Liver (tissue), 9 donors: ENCODE data around the gene PDE4D. TPM values are rescaled to one million over a fixed set of nuclear protein-coding genes. Genes with fewer than 3 reads are reported as not detected.

Experiments
- DNase-seq: peaks from one replicate; pipeline ENCODE4 v3.0.0-alpha.2; 2017; ENCODE audit warnings: low spot score
- H3K27ac ChIP-seq, 2 donors: one replicate each; pipeline ENCODE4 v1.7.0; 2013; ENCODE audit warnings: inconsistent platforms in 2 of 2, low read length in 2 of 2, control low read depth in 1 of 2, low read depth in 1 of 2, mild to moderate bottlenecking in 1 of 2
- H3K27me3 ChIP-seq, 4 donors: one replicate each; pipeline versions ENCODE4 v1.6.1 to v1.7.0; 2013; ENCODE audit warnings: low read length in 3 of 4, inconsistent platforms in 1 of 4, mild to moderate bottlenecking in 1 of 4, moderate library complexity in 1 of 4; ENCODE audit not compliant: control insufficient read depth in 4 of 4, insufficient read depth in 4 of 4
- H3K36me3 ChIP-seq, 4 donors: one replicate each; pipeline versions ENCODE4 v1.6.1 to v1.7.0; 2013; ENCODE audit warnings: low read length in 3 of 4, mild to moderate bottlenecking in 3 of 4, low read depth in 1 of 4, moderate library complexity in 1 of 4; ENCODE audit not compliant: control insufficient read depth in 4 of 4, insufficient read depth in 3 of 4
- H3K4me1 ChIP-seq, 4 donors: one replicate each; pipeline versions ENCODE4 v1.6.1 to v1.7.0; 2013; ENCODE audit warnings: low read length in 3 of 4, mild to moderate bottlenecking in 3 of 4, moderate library complexity in 1 of 4; ENCODE audit not compliant: control insufficient read depth in 4 of 4, insufficient read depth in 4 of 4
- H3K4me3 ChIP-seq, 3 donors: one replicate each; pipeline versions ENCODE4 v1.6.1 to v1.7.0; 2013; ENCODE audit warnings: low read length in 3 of 3, control low read depth in 1 of 3, low read depth in 1 of 3, mild to moderate bottlenecking in 1 of 3
- H3K9ac ChIP-seq, 2 donors: one replicate each; pipeline ENCODE4 v1.7.0; 2013; ENCODE audit warnings: low read length in 2 of 2, mild to moderate bottlenecking in 2 of 2, moderate library complexity in 2 of 2, control low read depth in 1 of 2, low read depth in 1 of 2
- H3K9me3 ChIP-seq, 4 donors: one replicate each; pipeline versions ENCODE4 v1.6.1 to v1.7.0; 2013; ENCODE audit warnings: low read length in 3 of 4; ENCODE audit not compliant: control insufficient read depth in 4 of 4
- EGR1 ChIP-seq, 2 donors: IDR thresholded peaks; 2 replicates each; pipeline ENCODE4 v1.6.1; 2016 to 2018; ENCODE audit warnings: antibody characterized with exemption in 2 of 2, low read depth in 2 of 2
- FOXA1 ChIP-seq: IDR thresholded peaks from 2 replicates; pipeline ENCODE4 v1.6.1; 2016; ENCODE audit warnings: antibody characterized with exemption
- GABPA ChIP-seq, 2 donors: IDR thresholded peaks in 1 of 2; conservative IDR thresholded peaks in 1 of 2; 2 replicates each; pipeline ENCODE4 v1.6.1; 2016; ENCODE audit warnings: antibody characterized with exemption in 2 of 2, mild to moderate bottlenecking in 1 of 2, moderate library complexity in 1 of 2
- HNF4A ChIP-seq, 2 donors: conservative IDR thresholded peaks; 2 replicates each; pipeline ENCODE4 v1.6.1; 2016; ENCODE audit warnings: antibody characterized with exemption in 2 of 2, mild to moderate bottlenecking in 2 of 2
- JUND ChIP-seq, 2 donors: IDR thresholded peaks; 2 replicates each; pipeline ENCODE4 v1.6.1; 2016; ENCODE audit warnings: antibody characterized with exemption in 2 of 2
- RAD21 ChIP-seq, 2 donors: IDR thresholded peaks; 2 replicates each; pipeline ENCODE4 v1.6.1; 2016; ENCODE audit warnings: antibody characterized with exemption in 2 of 2, mild to moderate bottlenecking in 2 of 2
- SP1 ChIP-seq: IDR thresholded peaks from 2 replicates; pipeline ENCODE4 v1.6.1; 2018; ENCODE audit warnings: antibody characterized with exemption, mild to moderate bottlenecking
- TAF1 ChIP-seq: conservative IDR thresholded peaks from 2 replicates; pipeline ENCODE4 v1.6.1; 2016; ENCODE audit warnings: antibody characterized with exemption, mild to moderate bottlenecking
- YY1 ChIP-seq: IDR thresholded peaks from 2 replicates; pipeline ENCODE4 v1.6.1; 2016; ENCODE audit warnings: antibody characterized with exemption, mild to moderate bottlenecking
- WGBS: extraction: QIAGEN DNeasy Blood & Tissue Kit; methylation state at CpG from one replicate; pipeline ENCODE4 v1.1.7; 2013; 5-methylcytosine and 5-hydroxymethylcytosine counted together
- polyA plus RNA-seq, 2 donors: library from polyadenylated mRNA; stranded (reverse) in 1 of 2; unstranded in 1 of 2; fragments of 200-250 nt in 1 of 2; fragments of >200 nt in 1 of 2; fragmentation: Nextera tagmentation in 1 of 2; extraction: Ambion mirVana in 1 of 2; gene quantifications; one replicate each; pipeline versions ENCODE4 v1.2.1 to v1.2.3, GENCODE V29; 2013 to 2015
- total RNA-seq, 2 donors: library from RNA; depleted of rRNA; stranded (reverse); fragments of >200 nt; gene quantifications; one replicate each; pipeline ENCODE4 v1.2.3, GENCODE V29; 2014
- TF ChIP-seq, protein P1 (sequence below): IDR thresholded peaks from 2 replicates; pipeline ENCODE4 v1.6.1; 2016; ENCODE audit warnings: antibody characterized with exemption, mild to moderate bottlenecking
- TF ChIP-seq, protein P2 (sequence below): fragments of 150-350 bp; IDR thresholded peaks from 2 replicates; pipeline ENCODE4 v1.5.1; 2017; ENCODE audit warnings: improper control_type of control experiment, low read depth, low read length; ENCODE audit not compliant: missing input control
- TF ChIP-seq, protein P3 (sequence below): IDR thresholded peaks from 2 replicates; pipeline ENCODE4 v1.6.1; 2016; ENCODE audit warnings: antibody characterized with exemption
- TF ChIP-seq, protein P4 (sequence below): IDR thresholded peaks from 2 replicates; pipeline ENCODE4 v1.6.1; 2016; ENCODE audit warnings: antibody characterized with exemption
- donor health status: healthy.
- donor health status: healthy.
- donor health status: healthy.
- donor health status: healthy.
- donor health status: healthy.

The PDE4D gene
- total and polyA plus RNA-seq, 4 donors = 0.67 to 11.9 (median 6.5) TPM

DNA sequence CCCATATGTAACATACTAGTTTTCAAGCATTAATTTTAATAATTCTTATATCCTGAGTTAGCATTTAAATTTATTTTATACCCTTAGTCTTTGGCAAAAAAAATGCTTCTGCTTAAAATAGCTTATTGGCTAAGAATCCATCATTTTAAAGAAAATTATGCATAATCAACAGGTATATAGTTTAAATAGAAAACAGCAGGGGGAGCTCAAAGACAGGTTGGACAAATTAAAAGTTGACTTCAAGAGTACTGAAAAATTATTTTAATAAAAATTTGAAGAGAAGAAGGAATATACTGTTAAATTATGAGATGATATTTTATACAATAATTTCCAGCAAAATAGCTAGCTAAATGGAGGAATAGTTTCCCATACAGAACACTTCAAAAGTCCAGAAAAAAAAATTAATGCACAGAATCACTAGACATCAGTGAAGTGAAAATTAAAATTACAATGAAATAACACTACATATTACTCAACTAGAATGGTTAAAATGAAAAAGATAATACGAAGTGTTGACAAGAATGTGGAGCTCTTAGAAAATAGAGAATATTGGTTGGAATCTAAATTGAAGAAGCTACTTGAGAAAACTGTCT is 387.1 kb downstream of the PDE4D start:
- DNase-seq = no peak

DNA sequence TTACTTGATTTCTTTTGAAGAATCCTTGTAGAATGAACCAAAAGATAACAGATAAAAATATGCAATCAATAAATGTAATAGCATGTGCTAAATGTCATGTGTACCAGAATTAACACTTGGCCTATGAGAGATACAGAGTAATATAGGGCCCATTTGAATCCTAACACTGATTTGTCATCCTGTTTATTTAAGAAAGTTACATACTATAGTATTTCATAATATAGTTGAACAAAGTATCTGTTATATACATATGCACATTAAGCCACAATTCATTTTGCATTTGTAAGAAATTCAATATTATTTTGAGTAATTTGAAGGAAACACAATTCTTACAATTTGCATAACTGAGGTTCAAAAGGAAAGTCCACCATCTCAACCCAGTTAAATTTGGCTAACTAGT is 389.5 kb downstream of the PDE4D start:
- H3K9me3 ChIP-seq = no peaks in the 10 kb centered on the region

More for the DNA sequence above, 387.1 kb downstream of the PDE4D start:
- H3K9ac ChIP-seq = no peak overlapping the region
- TF ChIP-seq, protein P1, sequence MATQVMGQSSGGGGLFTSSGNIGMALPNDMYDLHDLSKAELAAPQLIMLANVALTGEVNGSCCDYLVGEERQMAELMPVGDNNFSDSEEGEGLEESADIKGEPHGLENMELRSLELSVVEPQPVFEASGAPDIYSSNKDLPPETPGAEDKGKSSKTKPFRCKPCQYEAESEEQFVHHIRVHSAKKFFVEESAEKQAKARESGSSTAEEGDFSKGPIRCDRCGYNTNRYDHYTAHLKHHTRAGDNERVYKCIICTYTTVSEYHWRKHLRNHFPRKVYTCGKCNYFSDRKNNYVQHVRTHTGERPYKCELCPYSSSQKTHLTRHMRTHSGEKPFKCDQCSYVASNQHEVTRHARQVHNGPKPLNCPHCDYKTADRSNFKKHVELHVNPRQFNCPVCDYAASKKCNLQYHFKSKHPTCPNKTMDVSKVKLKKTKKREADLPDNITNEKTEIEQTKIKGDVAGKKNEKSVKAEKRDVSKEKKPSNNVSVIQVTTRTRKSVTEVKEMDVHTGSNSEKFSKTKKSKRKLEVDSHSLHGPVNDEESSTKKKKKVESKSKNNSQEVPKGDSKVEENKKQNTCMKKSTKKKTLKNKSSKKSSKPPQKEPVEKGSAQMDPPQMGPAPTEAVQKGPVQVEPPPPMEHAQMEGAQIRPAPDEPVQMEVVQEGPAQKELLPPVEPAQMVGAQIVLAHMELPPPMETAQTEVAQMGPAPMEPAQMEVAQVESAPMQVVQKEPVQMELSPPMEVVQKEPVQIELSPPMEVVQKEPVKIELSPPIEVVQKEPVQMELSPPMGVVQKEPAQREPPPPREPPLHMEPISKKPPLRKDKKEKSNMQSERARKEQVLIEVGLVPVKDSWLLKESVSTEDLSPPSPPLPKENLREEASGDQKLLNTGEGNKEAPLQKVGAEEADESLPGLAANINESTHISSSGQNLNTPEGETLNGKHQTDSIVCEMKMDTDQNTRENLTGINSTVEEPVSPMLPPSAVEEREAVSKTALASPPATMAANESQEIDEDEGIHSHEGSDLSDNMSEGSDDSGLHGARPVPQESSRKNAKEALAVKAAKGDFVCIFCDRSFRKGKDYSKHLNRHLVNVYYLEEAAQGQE = no peak
- TF ChIP-seq HNF4A (conservative IDR thresholded peaks at IDR 0.05) (no peak), TAF1 (no peak), RAD21 (IDR thresholded peaks at IDR 0.05) (peak; percentile 83 to 86), SP1 (no peak)
- TF ChIP-seq, protein P2, sequence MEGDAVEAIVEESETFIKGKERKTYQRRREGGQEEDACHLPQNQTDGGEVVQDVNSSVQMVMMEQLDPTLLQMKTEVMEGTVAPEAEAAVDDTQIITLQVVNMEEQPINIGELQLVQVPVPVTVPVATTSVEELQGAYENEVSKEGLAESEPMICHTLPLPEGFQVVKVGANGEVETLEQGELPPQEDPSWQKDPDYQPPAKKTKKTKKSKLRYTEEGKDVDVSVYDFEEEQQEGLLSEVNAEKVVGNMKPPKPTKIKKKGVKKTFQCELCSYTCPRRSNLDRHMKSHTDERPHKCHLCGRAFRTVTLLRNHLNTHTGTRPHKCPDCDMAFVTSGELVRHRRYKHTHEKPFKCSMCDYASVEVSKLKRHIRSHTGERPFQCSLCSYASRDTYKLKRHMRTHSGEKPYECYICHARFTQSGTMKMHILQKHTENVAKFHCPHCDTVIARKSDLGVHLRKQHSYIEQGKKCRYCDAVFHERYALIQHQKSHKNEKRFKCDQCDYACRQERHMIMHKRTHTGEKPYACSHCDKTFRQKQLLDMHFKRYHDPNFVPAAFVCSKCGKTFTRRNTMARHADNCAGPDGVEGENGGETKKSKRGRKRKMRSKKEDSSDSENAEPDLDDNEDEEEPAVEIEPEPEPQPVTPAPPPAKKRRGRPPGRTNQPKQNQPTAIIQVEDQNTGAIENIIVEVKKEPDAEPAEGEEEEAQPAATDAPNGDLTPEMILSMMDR = peak; percentile 40
- TF ChIP-seq, protein P3, sequence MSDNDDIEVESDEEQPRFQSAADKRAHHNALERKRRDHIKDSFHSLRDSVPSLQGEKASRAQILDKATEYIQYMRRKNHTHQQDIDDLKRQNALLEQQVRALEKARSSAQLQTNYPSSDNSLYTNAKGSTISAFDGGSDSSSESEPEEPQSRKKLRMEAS = no peak
- TF ChIP-seq, protein P4, sequence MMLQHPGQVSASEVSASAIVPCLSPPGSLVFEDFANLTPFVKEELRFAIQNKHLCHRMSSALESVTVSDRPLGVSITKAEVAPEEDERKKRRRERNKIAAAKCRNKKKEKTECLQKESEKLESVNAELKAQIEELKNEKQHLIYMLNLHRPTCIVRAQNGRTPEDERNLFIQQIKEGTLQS = no peak
- H3K4me1 ChIP-seq = no peaks in the 10 kb centered on the region
- no peaks in the 10 kb centered on the region for H3K9me3 ChIP-seq
- WGBS = 35% methylated on average over 1 of the region's 1 CpG
- no peak overlapping the region for H3K27ac ChIP-seq
- no peaks in the 10 kb centered on the region for H3K36me3 ChIP-seq
- H3K27me3 ChIP-seq = no peaks in the 10 kb centered on the region
- no peak overlapping the region for H3K4me3 ChIP-seq

DNA sequence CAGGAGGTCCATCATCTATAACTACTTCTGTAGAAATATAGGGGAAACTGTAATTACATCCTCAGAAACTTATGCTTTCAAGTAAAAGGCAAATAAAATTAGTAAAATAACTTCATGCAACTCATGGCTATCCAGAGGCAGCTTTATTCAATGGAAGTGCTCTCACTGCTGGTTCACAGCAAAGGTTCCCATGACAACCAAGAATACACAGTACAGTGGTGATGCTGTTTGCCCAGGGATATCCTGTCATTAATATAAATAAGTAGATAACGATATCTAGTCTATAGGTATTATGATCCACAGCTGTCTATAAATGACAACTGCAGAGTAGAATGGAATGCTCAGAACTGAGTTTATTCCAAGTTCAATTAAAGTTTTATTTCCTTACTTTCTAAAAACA is 390.3 kb downstream of the PDE4D start:
- Histone ChIP-seq H3K4me3 (no peak overlapping the region), H3K27ac (no peak overlapping the region), H3K4me1 (no peaks in the 10 kb centered on the region), H3K9me3 (no peaks in the 10 kb centered on the region), H3K9ac (no peak overlapping the region), H3K36me3 (no peaks in the 10 kb centered on the region), H3K27me3 (no peaks in the 10 kb centered on the region)
- DNase-seq = no peak
- 70% methylated on average over 1 of the region's 1 CpG for WGBS
- no peak for TF ChIP-seq JUND (IDR thresholded peaks at IDR 0.05)
- TF ChIP-seq EGR1 (IDR thresholded peaks at IDR 0.05; ENCODE audit: low read depth in 2 of 2) = no peak
- TF ChIP-seq, protein P4 = no peak
- TF ChIP-seq, protein P2 = no peak
- TF ChIP-seq GABPA (IDR thresholded peaks at IDR 0.05 in 1 of 2, conservative IDR thresholded peaks at IDR 0.05 in 1 of 2) = no peak
- no peak for TF ChIP-seq RAD21 (IDR thresholded peaks at IDR 0.05)
- no peak for TF ChIP-seq YY1
- TF ChIP-seq TAF1 = no peak
- no peak for TF ChIP-seq HNF4A (conservative IDR thresholded peaks at IDR 0.05)
- no peak for TF ChIP-seq SP1

More for the DNA sequence above, 389.5 kb downstream of the PDE4D start:
- Histone ChIP-seq H3K4me1 (no peaks in the 10 kb centered on the region), H3K27me3 (no peaks in the 10 kb centered on the region), H3K4me3 (no peak overlapping the region), H3K9ac (no peak overlapping the region), H3K27ac (no peak overlapping the region), H3K36me3 (no peaks in the 10 kb centered on the region)
- DNase-seq = no peak
- no peak for TF ChIP-seq FOXA1
